GM21737 (cell line): Measurements from ENCODE around the gene TBC1D23.
"Not testable (repeated sequence)": the region's sequence is repeated elsewhere in the genome, so short reads cannot be mapped to it uniquely, and the experiment has no call there.

Experiments
- ATAC-seq: cut with Tn5 transposase; IDR thresholded peaks from one replicate; pipeline ENCODE4 v1.9.1; 2021; ENCODE audit warnings: mild to moderate bottlenecking, moderate library complexity; ENCODE audit not compliant: unreplicated experiment

Gene TBC1D23

DNA sequence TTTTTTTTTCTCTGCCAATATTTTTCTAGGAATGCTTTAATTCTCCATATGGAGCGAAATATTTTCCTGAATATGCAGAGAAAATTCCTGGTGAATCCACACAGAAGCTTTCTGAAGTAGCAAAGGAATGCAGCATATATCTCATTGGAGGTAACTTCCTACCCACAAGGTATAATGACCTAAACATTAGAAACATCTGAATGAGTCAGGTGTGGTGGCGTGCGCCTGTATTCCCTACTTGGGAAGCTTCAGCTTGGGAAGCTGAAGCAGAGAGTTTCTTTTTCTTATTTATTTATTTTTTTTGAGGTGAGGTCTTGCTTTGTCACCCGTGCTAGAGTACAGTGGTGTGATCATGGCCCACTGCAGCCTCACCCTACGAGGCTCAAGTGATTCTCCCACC lies 79.0 kb downstream of the TBC1D23 start:
- no peak for ATAC-seq

DNA sequence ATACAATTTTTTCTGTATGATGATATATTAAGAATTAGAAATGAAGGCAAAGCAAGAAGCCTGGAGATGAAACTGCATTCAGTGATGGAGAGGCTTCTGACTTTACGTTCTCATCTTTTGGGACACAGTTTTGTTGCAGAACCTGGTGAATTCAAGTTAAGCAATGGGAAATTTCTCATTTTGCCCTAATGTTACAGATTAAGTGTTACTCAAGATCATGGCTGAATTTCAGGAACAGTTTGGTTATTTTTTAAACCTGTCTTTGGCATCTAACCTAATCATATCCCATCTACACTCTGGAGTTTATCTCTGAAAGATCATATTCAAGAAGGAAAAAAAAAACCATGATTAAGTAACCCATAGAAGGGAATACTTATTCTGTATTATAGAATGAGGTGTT lies 79.7 kb downstream of the TBC1D23 start:
- no peak for ATAC-seq

DNA sequence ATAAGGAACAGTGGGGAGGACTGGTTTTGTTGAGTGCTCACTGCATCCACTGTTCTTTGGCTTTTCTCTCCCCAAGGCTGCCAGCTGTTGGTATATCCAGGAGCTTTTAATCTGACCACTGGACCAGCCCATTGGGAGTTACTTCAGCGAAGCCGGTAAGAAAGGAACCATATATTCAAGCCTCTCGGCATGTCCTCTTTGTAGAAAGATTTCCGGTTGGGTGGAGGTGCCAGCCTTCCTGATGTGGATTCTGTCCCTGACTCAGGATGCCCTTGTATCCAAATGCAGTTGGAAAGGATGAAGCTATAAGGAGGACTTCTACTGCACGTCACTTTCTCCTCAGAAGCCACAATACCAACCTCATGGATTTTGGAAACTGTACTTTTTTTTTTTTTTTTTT lies 87.9 kb downstream of the TBC1D23 start:
- ATAC-seq = no peak

DNA sequence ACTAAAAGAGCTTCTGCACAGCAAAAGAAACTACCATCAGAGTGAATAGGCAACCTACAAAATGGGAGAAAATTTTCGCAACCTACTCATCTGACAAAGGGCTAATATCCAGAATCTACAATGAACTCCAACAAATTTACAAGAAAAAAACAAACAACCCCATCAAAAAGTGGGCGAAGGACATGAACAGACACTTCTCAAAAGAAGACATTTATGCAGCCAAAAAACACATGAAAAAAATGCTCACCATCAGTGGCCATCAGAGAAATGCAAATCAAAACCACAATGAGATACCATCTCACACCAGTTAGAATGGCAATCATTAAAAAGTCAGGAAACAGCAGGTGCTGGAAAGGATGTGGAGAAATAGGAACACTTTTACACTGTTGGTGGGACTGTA lies 91.0 kb downstream of the TBC1D23 start:
- not testable (repeated sequence) for ATAC-seq

DNA sequence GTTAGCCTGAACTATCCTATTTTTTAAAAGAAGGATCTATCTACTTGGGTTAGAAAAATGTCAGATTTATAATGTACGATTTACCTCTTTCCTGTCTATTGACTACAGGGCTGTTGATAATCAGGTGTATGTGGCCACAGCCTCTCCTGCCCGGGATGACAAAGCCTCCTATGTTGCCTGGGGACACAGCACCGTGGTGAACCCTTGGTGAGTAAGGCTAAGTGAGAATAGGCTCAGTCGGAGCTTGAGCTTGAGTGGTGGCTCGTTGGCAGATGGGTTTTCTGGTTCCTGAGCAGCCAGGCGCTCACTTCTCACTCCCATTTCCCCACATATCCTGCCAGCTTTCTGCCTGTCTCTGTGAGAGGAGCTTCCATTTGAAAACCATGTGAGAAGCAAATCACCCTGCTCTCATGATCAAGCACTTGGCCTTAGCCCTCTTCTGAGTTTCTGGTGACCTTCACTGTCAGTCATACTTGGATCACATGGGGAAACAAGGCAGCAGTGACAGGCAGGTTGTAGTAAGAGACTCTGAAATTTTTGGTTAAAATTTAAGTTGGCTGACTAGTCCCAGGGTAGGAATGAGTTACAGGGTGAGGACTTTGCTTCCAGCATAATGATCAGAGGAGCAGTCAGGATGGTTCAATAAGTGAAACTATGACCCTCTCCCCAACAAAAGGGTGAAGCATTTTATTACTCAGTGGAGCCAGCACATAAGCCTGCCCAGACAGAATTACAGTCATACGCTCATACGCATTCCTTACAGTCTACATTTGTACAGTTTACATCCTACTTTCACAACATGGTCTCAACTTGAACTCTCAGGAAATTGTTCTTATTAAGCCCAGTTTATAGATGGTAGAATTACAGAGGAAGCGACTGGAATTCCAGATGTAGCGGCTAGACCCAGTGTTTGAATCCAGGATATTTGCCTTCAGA lies 91.8 kb downstream of the TBC1D23 start:
- no peak for ATAC-seq

DNA sequence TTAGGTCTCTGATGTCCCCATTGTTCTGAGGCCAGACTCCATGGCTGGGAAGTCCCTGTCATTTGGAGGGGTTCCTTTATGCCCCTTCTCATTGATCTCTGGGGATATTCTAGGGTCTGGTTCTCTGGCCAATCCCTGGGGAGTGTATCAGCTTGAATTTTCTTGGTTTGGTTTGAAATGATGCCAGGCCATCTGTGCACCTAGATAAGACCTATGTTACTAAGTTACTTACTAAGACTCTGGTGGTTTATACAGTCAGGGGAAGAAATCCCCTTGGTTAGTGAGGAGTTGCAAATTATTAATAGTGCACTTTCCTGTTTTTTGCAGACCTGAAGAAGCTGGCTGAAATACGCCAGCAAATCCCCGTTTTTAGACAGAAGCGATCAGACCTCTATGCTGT lies 94.1 kb downstream of the TBC1D23 start:
- ATAC-seq = no peak

DNA sequence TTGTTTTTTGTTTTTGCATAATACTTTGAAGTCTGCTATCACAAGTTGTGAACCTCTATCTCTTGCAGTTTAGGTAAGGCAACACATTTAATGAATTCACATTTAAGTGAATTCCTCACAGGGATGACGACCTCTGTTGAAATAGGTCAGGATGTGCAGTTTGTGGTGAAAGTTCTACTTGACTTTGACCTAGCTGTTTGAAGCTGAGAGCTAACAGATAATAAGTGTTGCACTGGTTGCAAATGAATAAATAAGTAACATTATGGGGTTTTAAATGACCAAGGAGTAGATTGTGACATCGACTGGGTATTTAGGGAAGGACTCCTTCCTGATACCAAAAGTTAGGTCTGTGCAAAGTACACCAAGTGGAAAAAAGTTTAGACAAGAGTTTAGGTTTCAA lies 97.6 kb downstream of the TBC1D23 start:
- no peak for ATAC-seq

DNA sequence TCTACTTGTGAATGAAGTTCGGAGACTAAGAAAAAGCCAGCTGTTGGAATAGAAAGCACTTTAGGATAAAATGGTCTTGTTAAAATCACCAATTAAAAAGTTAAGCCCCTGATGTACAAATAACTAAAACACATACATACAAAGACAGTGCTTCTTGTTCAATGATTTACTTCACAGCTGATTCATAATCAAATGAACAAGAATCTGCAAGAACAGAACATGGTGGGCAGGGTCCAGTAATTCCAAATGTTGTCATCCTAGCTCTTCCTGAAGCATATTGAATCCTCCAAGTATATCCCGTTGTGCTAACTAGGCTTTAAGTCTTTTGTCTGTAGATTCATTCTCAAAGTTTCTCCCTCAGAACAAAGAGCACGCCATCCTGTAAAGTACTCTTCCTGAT lies 98.2 kb downstream of the TBC1D23 start:
- no peak for ATAC-seq

DNA sequence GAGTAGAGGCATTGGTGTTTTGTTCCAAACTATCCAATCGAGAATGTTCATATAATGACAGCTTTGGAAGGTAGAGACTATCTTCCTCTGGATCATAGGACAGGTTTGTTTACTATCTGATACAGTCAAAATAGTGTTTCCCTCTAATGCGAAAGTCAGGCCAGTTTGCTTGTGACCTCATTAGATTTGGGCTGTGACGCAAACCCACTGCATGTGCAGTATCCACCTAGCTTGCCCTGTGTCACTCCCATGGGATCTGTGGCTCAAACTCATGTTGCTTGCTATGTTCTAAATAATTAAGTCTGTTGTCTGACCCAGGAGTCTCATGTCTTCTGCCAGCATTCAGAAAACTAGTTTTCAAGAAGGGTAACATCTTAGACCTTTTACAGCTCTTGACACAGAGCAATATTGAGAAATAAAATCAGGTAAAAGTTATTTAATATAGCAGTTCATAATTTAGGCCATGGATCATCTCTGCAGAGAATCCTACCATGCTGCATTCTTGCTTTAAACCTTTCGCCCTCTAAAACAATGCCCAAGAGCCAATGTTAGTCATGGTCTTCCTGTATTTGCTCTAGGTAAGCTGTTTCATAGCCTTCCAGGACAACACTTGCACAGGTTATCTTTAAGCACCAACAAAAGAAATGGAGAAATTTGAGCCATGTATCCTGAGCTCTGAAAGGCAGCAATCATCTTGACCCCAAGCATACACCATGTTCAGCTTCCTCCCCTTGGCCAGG lies 100.1 kb downstream of the TBC1D23 start:
- no peak for ATAC-seq

DNA sequence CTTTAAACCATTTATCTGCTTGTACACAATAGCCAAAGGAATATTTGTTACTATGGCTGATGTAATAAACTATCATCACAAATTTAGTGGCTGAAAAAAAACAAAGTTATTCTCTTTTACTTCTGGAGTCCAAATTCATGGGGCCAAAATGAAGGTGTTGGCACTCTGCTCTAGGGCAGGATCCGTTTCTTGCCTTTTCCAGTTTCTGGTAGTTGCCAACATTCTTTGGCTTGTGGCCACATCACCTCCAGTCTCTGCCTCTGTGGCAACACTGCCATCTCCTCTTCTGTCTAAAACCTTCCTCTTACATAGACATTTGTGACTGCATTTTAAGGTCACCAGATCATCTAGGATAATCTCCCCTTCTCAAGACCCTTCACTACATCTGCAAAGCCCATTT lies 101.1 kb downstream of the TBC1D23 start:
- no peak for ATAC-seq

DNA sequence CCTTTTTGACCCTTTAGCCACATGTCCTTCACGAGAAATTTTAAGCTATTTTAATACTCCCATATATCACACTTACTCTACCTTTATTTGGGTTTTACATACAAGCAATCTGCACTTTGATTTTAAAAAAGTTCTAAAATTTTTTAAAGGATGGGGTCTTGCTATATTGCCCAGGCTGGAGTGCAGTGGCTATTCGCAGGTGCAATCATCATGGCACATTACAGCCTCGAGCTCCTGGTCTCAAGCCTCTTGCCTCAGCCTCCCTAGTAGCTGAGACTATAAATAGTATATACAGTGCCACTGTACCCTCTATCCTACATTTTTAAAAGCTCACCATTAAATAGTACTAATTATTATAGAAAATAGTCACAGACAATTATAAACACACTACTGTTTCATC lies 103.6 kb downstream of the TBC1D23 start:
- no peak for ATAC-seq

DNA sequence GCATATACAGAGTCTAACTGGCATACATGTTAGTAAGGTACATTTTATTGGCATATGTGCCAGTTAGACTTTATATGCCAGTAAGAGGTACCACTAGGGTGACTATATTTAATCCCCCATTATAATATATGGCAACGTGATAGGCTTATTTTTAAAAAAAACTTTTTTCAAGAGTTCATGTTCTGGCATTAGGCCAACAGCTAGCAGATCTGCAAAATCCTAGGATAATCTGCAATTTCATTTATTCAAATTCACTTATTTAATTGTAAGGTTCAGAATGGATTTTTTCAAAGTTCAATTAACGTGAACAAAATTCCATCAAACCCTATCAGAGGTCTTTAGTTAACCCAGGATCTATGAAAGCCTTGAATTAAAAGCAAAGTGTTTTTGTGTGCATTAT lies 105.6 kb downstream of the TBC1D23 start:
- ATAC-seq = no peak

DNA sequence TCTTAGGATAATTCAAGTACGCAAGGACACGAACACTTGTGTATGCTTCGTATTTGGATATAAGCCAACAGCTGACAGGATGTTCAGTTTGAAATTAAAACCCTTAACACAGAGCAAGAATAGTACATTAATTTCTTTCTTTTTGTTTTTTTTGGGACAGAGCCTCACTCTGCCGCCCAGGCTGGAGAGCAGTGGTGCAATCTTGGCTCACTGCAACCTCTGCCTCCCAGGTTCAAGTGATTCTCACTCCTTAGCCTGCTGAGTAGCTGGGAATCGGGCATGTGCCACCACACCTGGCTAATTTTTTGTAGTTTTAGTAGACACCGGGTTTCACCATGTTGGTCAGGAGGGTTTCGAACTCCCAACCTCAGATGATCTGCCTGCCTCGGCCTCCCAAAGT lies 107.6 kb downstream of the TBC1D23 start:
- no peak for ATAC-seq

DNA sequence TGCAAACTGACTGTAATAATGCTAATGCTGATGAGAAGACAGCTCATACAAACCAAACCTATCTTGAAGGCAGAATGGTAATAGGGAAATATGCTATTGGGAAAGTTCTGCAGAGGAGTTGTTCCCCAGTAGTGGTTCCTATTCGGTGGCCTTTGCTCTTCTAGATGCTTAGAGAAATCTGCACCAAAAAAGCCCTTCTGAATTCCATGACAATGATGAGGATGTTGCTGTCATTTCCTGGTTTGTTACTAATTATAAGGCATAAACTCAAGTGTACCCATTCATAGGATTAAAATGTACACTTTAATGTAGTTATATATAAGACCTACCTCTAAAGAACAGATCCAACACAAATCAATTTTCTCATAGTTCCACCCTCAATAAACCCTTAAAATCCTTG lies 110.0 kb downstream of the TBC1D23 start:
- no peak for ATAC-seq

DNA sequence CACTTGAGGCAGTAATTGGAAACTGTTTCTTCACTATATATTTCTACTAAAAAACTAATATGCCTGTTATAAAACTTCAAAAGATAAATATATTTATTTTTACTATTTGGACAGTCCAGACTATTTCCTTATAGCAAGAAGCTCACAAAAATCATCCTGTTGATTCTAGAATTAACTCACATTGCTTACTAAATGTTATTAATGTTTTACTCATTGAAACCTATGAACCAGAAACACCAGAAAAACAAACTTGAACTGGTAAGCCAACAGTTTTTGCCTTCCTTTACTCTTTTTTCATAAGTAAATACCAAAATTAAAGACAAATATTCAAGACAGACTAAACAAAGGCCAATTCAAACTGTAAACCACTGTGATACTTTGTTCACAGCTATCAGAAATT lies 113.7 kb downstream of the TBC1D23 start:
- no peak for ATAC-seq
